Peyer's patch (tissue), 4 donors: Measurements from ENCODE around the gene NKX6-2. TPM values are rescaled to one million over a fixed set of nuclear protein-coding genes. Genes with fewer than 3 reads are reported as not detected.

Source experiments
- DNase-seq, 3 donors: peaks; one replicate each; pipeline ENCODE4 v3.0.0-alpha.2; 2017 to 2019
- H3K27ac ChIP-seq, 4 donors: fragments of 200-600 bp; sonication (generic); one replicate each; pipeline ENCODE4 v1.5.1; 2016 to 2019
- H3K27me3 ChIP-seq, 2 donors: fragments of 200-600 bp; sonication (generic); one replicate each; pipeline ENCODE4 v1.5.1; 2019
- H3K36me3 ChIP-seq, 3 donors: fragments of 200-600 bp; sonication (generic); one replicate each; pipeline ENCODE4 v1.5.1; 2016 to 2019
- H3K4me1 ChIP-seq, 4 donors: fragments of 200-600 bp; sonication (generic); one replicate each; pipeline ENCODE4 v1.5.1; 2016 to 2019
- H3K4me3 ChIP-seq, 4 donors: fragments of 200-600 bp; sonication (generic); 1 replicate in 3 of 4; 2 replicates in 1 of 4; pipeline ENCODE4 v1.5.1; 2016 to 2019; ENCODE audit warnings: mild to moderate bottlenecking in 1 of 4
- H3K9me3 ChIP-seq, 4 donors: fragments of 200-600 bp; sonication (generic); one replicate each; pipeline ENCODE4 v1.5.1; 2016 to 2019; ENCODE audit warnings: mild to moderate bottlenecking in 1 of 4
- CTCF ChIP-seq, 6 experiments: fragments of 450-650 bp in 4 of 6; fragments of 200-600 bp in 2 of 6; sonication (generic) in 1 of 6; IDR thresholded peaks; one replicate each; pipeline ENCODE4 v1.5.1; 2017 to 2019; ENCODE audit warnings: antibody characterized with exemption in 6 of 6, mild to moderate bottlenecking in 3 of 6, moderate library complexity in 1 of 6
- POLR2A ChIP-seq, 2 donors: fragments of 450-650 bp; IDR thresholded peaks; one replicate each; pipeline ENCODE4 v1.5.1; 2017; ENCODE audit warnings: antibody characterized with exemption in 2 of 2, mild to moderate bottlenecking in 2 of 2, moderate library complexity in 2 of 2
- total RNA-seq, 4 donors: library from RNA; depleted of rRNA; stranded (reverse); fragments of >200 nt; gene quantifications; one replicate each; pipeline ENCODE4 v1.1.0, GENCODE V29; 2016

The NKX6-2 gene
- total RNA-seq, 4 donors from 2014 or later, result not detected

- Histone ChIP-seq H3K4me3 (no peak overlapping the region), H3K27ac (no peak overlapping the region), H3K27me3 (no peaks in the 10 kb centered on the region), H3K4me1 (no peaks in the 10 kb centered on the region), H3K9me3 (no peaks in the 10 kb centered on the region), H3K36me3 (peaks cover 0 to 50% (median 0%) of the 10 kb centered on the region in 3 donors)
- DNase-seq, result no peak
- no peak for TF ChIP-seq POLR2A (IDR thresholded peaks at IDR 0.05)
- no peak for TF ChIP-seq CTCF (IDR thresholded peaks at IDR 0.05)
These were observed 29.4 kb downstream of the NKX6-2 start for GRCh38 chr10:132756591-132756990.

GRCh38 chr10:132755166-132755711, 30.7 kb downstream of the NKX6-2 start:
- H3K27me3 ChIP-seq, result no peaks in the 10 kb centered on the region
- DNase-seq, result no peak
- no peak overlapping the region for H3K27ac ChIP-seq
- H3K36me3 ChIP-seq, result peaks cover 0 to 56% (median 0%) of the 10 kb centered on the region in 3 donors
- H3K4me3 ChIP-seq, result no peak overlapping the region
- TF ChIP-seq POLR2A (IDR thresholded peaks at IDR 0.05) (no peak), CTCF (IDR thresholded peaks at IDR 0.05) (no peak)
- no peaks in the 10 kb centered on the region for H3K9me3 ChIP-seq
- no peaks in the 10 kb centered on the region for H3K4me1 ChIP-seq

GRCh38 chr10:132754071-132754470, 31.9 kb downstream of the NKX6-2 start:
- Histone ChIP-seq H3K27me3 (no peaks in the 10 kb centered on the region), H3K4me1 (no peaks in the 10 kb centered on the region), H3K9me3 (no peaks in the 10 kb centered on the region), H3K36me3 (peaks cover 0 to 63% (median 0%) of the 10 kb centered on the region in 3 donors), H3K27ac (no peak overlapping the region), H3K4me3 (no peak overlapping the region)
- TF ChIP-seq POLR2A (IDR thresholded peaks at IDR 0.05), result no peak
- no peak for TF ChIP-seq CTCF (IDR thresholded peaks at IDR 0.05)
- DNase-seq, result no peak

- Histone ChIP-seq H3K36me3 (peaks cover 0 to 63% (median 0%) of the 10 kb centered on the region in 3 donors), H3K4me3 (no peak overlapping the region), H3K4me1 (no peaks in the 10 kb centered on the region), H3K9me3 (no peaks in the 10 kb centered on the region), H3K27ac (no peak overlapping the region), H3K27me3 (no peaks in the 10 kb centered on the region)
- DNase-seq, result no peak
- TF ChIP-seq CTCF (IDR thresholded peaks at IDR 0.05), result no peak
- no peak for TF ChIP-seq POLR2A (IDR thresholded peaks at IDR 0.05)
These were observed 32.4 kb downstream of the NKX6-2 start for GRCh38 chr10:132753596-132753995.

- no peak for DNase-seq
- Histone ChIP-seq H3K9me3 (no peaks in the 10 kb centered on the region), H3K4me3 (no peak overlapping the region), H3K27ac (no peak overlapping the region), H3K36me3 (peaks cover 0 to 63% (median 0%) of the 10 kb centered on the region in 3 donors), H3K4me1 (no peaks in the 10 kb centered on the region), H3K27me3 (no peaks in the 10 kb centered on the region)
- no peak for TF ChIP-seq CTCF (IDR thresholded peaks at IDR 0.05)
- no peak for TF ChIP-seq POLR2A (IDR thresholded peaks at IDR 0.05)
These were observed 33.0 kb downstream of the NKX6-2 start for GRCh38 chr10:132752961-132753360.

- Histone ChIP-seq H3K36me3 (peaks cover 0 to 58% (median 0%) of the 10 kb centered on the region in 3 donors), H3K4me1 (no peaks in the 10 kb centered on the region), H3K4me3 (no peak overlapping the region), H3K27me3 (no peaks in the 10 kb centered on the region), H3K9me3 (no peaks in the 10 kb centered on the region), H3K27ac (no peak overlapping the region)
- TF ChIP-seq CTCF (IDR thresholded peaks at IDR 0.05), result no peak
- TF ChIP-seq POLR2A (IDR thresholded peaks at IDR 0.05), result no peak
- DNase-seq, result no peak
These were observed 33.6 kb downstream of the NKX6-2 start for GRCh38 chr10:132752378-132752777.
